DMS53 treated with DMSO at 0.1 percent for 48 hours (cell line): ENCODE measurements around the gene USP43.

Source experiments
- DNase-seq: peaks from one replicate; lab custom pipeline; 2025; ENCODE audit not compliant: unreplicated experiment; lab: John Stamatoyannopoulos, UW

The USP43 gene

GRCh38 chr17:9771465-9771864, 126.1 kb downstream of the USP43 start:
- DNase-seq: no peak

GRCh38 chr17:9772658-9773057, 127.3 kb downstream of the USP43 start:
- no peak for DNase-seq

- no peak for DNase-seq
These were observed 131.6 kb downstream of the USP43 start for GRCh38 chr17:9776911-9777310.
